Right lobe of liver (tissue), 4 donors: ENCODE results near the gene KLHL42.

ENCODE experiments used
- CTCF ChIP-seq, 4 donors: fragments of 200-600 bp in 3 of 4; fragments of 450-650 bp in 1 of 4; IDR thresholded peaks; one replicate each; pipeline versions ENCODE4 v1.5.1 to v1.8.0; 2016 to 2022; ENCODE audit warnings: antibody characterized with exemption in 4 of 4, mild to moderate bottlenecking in 2 of 4
- POLR2A ChIP-seq: fragments of 450-650 bp; IDR thresholded peaks from one replicate; pipeline ENCODE4 v1.6.1; 2017; ENCODE audit warnings: antibody characterized with exemption, mild to moderate bottlenecking
- donor health status: DM: no; HTN: no; CAD: no.
- donor health status: DM: no; HTN: no; CAD: no.
- donor health status: DM: no; HTN: yes; CAD: no.

GRCh38 chr12:27766587-27766986, 13.4 kb upstream of the KLHL42 start:
- TF ChIP-seq CTCF (IDR thresholded peaks at IDR 0.05) (no peak), POLR2A (no peak)
